Adrenal gland (tissue), 5 donors: Measurements from ENCODE around the gene CNTN4.

Source experiments
- POLR2A ChIP-seq, 2 donors: fragments of 450-650 bp; IDR thresholded peaks; one replicate each; pipeline ENCODE4 v1.6.1; 2017; ENCODE audit warnings: antibody characterized with exemption in 2 of 2, mild to moderate bottlenecking in 2 of 2, moderate library complexity in 1 of 2
- TF ChIP-seq, protein P1 (sequence below), 6 experiments: fragments of 450-650 bp in 4 of 6; fragments of 200-600 bp in 2 of 6; sonication (generic) in 1 of 6; IDR thresholded peaks; 1 replicate in 5 of 6; 2 replicates in 1 of 6; pipeline versions ENCODE4 v1.5.1 to v1.8.0; 2016 to 2021; ENCODE audit warnings: antibody characterized with exemption in 6 of 6, mild to moderate bottlenecking in 2 of 6, moderate library complexity in 1 of 6
- donor health status: DM: no; HTN: no; CAD: no.

GRCh38 chr3:2180634-2181033 lies 82.0 kb downstream of the CNTN4 start:
- TF ChIP-seq, protein P1, sequence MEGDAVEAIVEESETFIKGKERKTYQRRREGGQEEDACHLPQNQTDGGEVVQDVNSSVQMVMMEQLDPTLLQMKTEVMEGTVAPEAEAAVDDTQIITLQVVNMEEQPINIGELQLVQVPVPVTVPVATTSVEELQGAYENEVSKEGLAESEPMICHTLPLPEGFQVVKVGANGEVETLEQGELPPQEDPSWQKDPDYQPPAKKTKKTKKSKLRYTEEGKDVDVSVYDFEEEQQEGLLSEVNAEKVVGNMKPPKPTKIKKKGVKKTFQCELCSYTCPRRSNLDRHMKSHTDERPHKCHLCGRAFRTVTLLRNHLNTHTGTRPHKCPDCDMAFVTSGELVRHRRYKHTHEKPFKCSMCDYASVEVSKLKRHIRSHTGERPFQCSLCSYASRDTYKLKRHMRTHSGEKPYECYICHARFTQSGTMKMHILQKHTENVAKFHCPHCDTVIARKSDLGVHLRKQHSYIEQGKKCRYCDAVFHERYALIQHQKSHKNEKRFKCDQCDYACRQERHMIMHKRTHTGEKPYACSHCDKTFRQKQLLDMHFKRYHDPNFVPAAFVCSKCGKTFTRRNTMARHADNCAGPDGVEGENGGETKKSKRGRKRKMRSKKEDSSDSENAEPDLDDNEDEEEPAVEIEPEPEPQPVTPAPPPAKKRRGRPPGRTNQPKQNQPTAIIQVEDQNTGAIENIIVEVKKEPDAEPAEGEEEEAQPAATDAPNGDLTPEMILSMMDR (IDR thresholded peaks at IDR 0.05), result no peak
- TF ChIP-seq POLR2A (IDR thresholded peaks at IDR 0.05), result no peak
